ENCODE results near the gene ATP2A2. TPM values are rescaled to one million over a fixed set of nuclear protein-coding genes. Genes with fewer than 3 reads are reported as not detected.
A peak's percentile ranks its signal among the peaks of the same experiment; 100 is the strongest.

Gene ATP2A2
- total and polyA plus RNA-seq, 5 donors from 2014 or later: 3.3 to 119 (median 4.9) TPM

- H3K27me3 ChIP-seq (ENCODE audit: control insufficient read depth, insufficient read depth, low read length): no peaks in the 10 kb centered on the region
- H3K27me3 Mint-ChIP-seq: no peaks in the 10 kb centered on the region
- no peak overlapping the region for H3K4me3 Mint-ChIP-seq
- H3K4me1 Mint-ChIP-seq: peaks cover 8 to 21% (median 13%) of the 10 kb centered on the region in 4 donors
- no peaks in the 10 kb centered on the region for H3K9me3 ChIP-seq (ENCODE audit: control insufficient read depth in 2 of 2, low read length in 2 of 2)
- H3K27ac ChIP-seq (ENCODE audit: insufficient read depth, low read length, poor library complexity, severe bottlenecking): no peak overlapping the region
- no peak overlapping the region for H3K27ac Mint-ChIP-seq
- H3K36me3 Mint-ChIP-seq: peaks cover 39% of the 10 kb centered on the region
- no peaks in the 10 kb centered on the region for H3K9me3 Mint-ChIP-seq
- ATAC-seq (ENCODE audit: low read depth in 2 of 2) (no peak), DNase-seq (no peak)
- H3K4me3 ChIP-seq (ENCODE audit: low read depth, low read length): no peak overlapping the region
- peaks cover 18% of the 10 kb centered on the region for H3K4me1 ChIP-seq (ENCODE audit: control insufficient read depth, insufficient read depth, low read length, poor library complexity, severe bottlenecking)
- H3K36me3 ChIP-seq (ENCODE audit: control insufficient read depth, insufficient read depth, low read length): peaks cover 80% of the 10 kb centered on the region
These were observed 64.2 kb downstream of the ATP2A2 start for GRCh38 chr12:110345176-110345661.

GRCh38 chr12:110345963-110346362 lies 64.9 kb downstream of the ATP2A2 start:
- ATAC-seq (ENCODE audit: low read depth in 2 of 2): no peak

GRCh38 chr12:110347767-110348166 lies 66.7 kb downstream of the ATP2A2 start:
- Histone ChIP-seq H3K4me1 (ENCODE audit: control insufficient read depth, insufficient read depth, low read length, poor library complexity, severe bottlenecking) (peaks cover 19% of the 10 kb centered on the region), H3K36me3 (ENCODE audit: control insufficient read depth, insufficient read depth, low read length) (peaks cover 55% of the 10 kb centered on the region), H3K9me3 (ENCODE audit: control insufficient read depth in 2 of 2, low read length in 2 of 2) (no peaks in the 10 kb centered on the region), H3K27ac (ENCODE audit: insufficient read depth, low read length, poor library complexity, severe bottlenecking) (no peak overlapping the region), H3K4me3 (ENCODE audit: low read depth, low read length) (no peak overlapping the region), H3K27me3 (ENCODE audit: control insufficient read depth, insufficient read depth, low read length) (no peaks in the 10 kb centered on the region)
- Mint-ChIP-seq H3K27me3 (no peaks in the 10 kb centered on the region), H3K27ac (peak overlapping the region in 1 of 3 donors; percentile 60), H3K4me3 (no peak overlapping the region), H3K4me1 (peaks cover 10 to 26% (median 19%) of the 10 kb centered on the region in 4 donors), H3K9me3 (no peaks in the 10 kb centered on the region), H3K36me3 (peaks cover 26% of the 10 kb centered on the region)
- ATAC-seq (ENCODE audit: low read depth in 2 of 2) (no peak), DNase-seq (no peak)

More at GRCh38 chr12:110345963-110346362, 64.9 kb downstream of the ATP2A2 start:
- H3K4me1 Mint-ChIP-seq: peaks cover 10 to 26% (median 19%) of the 10 kb centered on the region in 4 donors
- no peak overlapping the region for H3K27ac Mint-ChIP-seq
- H3K9me3 ChIP-seq (ENCODE audit: control insufficient read depth in 2 of 2, low read length in 2 of 2): no peaks in the 10 kb centered on the region
- H3K36me3 ChIP-seq (ENCODE audit: control insufficient read depth, insufficient read depth, low read length): peaks cover 73% of the 10 kb centered on the region
- peaks cover 34% of the 10 kb centered on the region for H3K36me3 Mint-ChIP-seq
- no peak overlapping the region for H3K27ac ChIP-seq (ENCODE audit: insufficient read depth, low read length, poor library complexity, severe bottlenecking)
- H3K4me1 ChIP-seq (ENCODE audit: control insufficient read depth, insufficient read depth, low read length, poor library complexity, severe bottlenecking): peaks cover 19% of the 10 kb centered on the region
- no peaks in the 10 kb centered on the region for H3K27me3 Mint-ChIP-seq
- DNase-seq: no peak
- no peak overlapping the region for H3K4me3 ChIP-seq (ENCODE audit: low read depth, low read length)
- no peaks in the 10 kb centered on the region for H3K27me3 ChIP-seq (ENCODE audit: control insufficient read depth, insufficient read depth, low read length)
- no peaks in the 10 kb centered on the region for H3K9me3 Mint-ChIP-seq
- H3K4me3 Mint-ChIP-seq: no peak overlapping the region

- H3K36me3 ChIP-seq (ENCODE audit: control insufficient read depth, insufficient read depth, low read length): peaks cover 47% of the 10 kb centered on the region
- no peak overlapping the region for H3K4me3 ChIP-seq (ENCODE audit: low read depth, low read length)
- H3K9me3 ChIP-seq (ENCODE audit: control insufficient read depth in 2 of 2, low read length in 2 of 2): no peaks in the 10 kb centered on the region
- H3K27ac ChIP-seq (ENCODE audit: insufficient read depth, low read length, poor library complexity, severe bottlenecking): no peak overlapping the region
- no peaks in the 10 kb centered on the region for H3K27me3 ChIP-seq (ENCODE audit: control insufficient read depth, insufficient read depth, low read length)
- peaks cover 19% of the 10 kb centered on the region for H3K4me1 ChIP-seq (ENCODE audit: control insufficient read depth, insufficient read depth, low read length, poor library complexity, severe bottlenecking)
- peaks cover 10 to 26% (median 21%) of the 10 kb centered on the region in 4 donors for H3K4me1 Mint-ChIP-seq
- H3K9me3 Mint-ChIP-seq: no peaks in the 10 kb centered on the region
- H3K27me3 Mint-ChIP-seq: no peaks in the 10 kb centered on the region
- DNase-seq (no peak), ATAC-seq (ENCODE audit: low read depth in 2 of 2) (no peak)
- H3K4me3 Mint-ChIP-seq: peak overlapping the region in 1 of 4 donors; percentile 63
- no peak overlapping the region for H3K27ac Mint-ChIP-seq
- H3K36me3 Mint-ChIP-seq: peaks cover 26% of the 10 kb centered on the region
These were observed 67.5 kb downstream of the ATP2A2 start for GRCh38 chr12:110348431-110349059.

GRCh38 chr12:110349096-110349495 lies 68.0 kb downstream of the ATP2A2 start:
- H3K4me3 ChIP-seq (ENCODE audit: low read depth, low read length): no peak overlapping the region
- peak overlapping the region in 1 of 4 donors; percentile 13 for H3K4me3 Mint-ChIP-seq

GRCh38 chr12:110349514-110350151 lies 68.6 kb downstream of the ATP2A2 start:
- peaks cover 19% of the 10 kb centered on the region for H3K4me1 ChIP-seq (ENCODE audit: control insufficient read depth, insufficient read depth, low read length, poor library complexity, severe bottlenecking)
- Mint-ChIP-seq H3K27ac (peak overlapping the region; percentile 69 to 94 (median 81)), H3K4me1 (peaks cover 10 to 26% (median 22%) of the 10 kb centered on the region in 4 donors), H3K9me3 (no peaks in the 10 kb centered on the region), H3K27me3 (no peaks in the 10 kb centered on the region), H3K4me3 (peak overlapping the region in 2 of 4 donors; percentile 2 to 68), H3K36me3 (peaks cover 18% of the 10 kb centered on the region)
- H3K4me3 ChIP-seq (ENCODE audit: low read depth, low read length): peak overlapping the region; percentile 51
- ATAC-seq (ENCODE audit: low read depth in 2 of 2): peak; percentile 80 to 81
- peaks cover 36% of the 10 kb centered on the region for H3K36me3 ChIP-seq (ENCODE audit: control insufficient read depth, insufficient read depth, low read length)
- DNase-seq: peak in 2 of 3 donors; percentile 41 to 69
- no peaks in the 10 kb centered on the region for H3K9me3 ChIP-seq (ENCODE audit: control insufficient read depth in 2 of 2, low read length in 2 of 2)
- no peaks in the 10 kb centered on the region for H3K27me3 ChIP-seq (ENCODE audit: control insufficient read depth, insufficient read depth, low read length)
- H3K27ac ChIP-seq (ENCODE audit: insufficient read depth, low read length, poor library complexity, severe bottlenecking): peak overlapping the region; percentile 27

More at GRCh38 chr12:110349096-110349495, 68.0 kb downstream of the ATP2A2 start:
- H3K27me3 ChIP-seq (ENCODE audit: control insufficient read depth, insufficient read depth, low read length): no peaks in the 10 kb centered on the region
- H3K36me3 ChIP-seq (ENCODE audit: control insufficient read depth, insufficient read depth, low read length): peaks cover 41% of the 10 kb centered on the region
- no peaks in the 10 kb centered on the region for H3K9me3 ChIP-seq (ENCODE audit: control insufficient read depth in 2 of 2, low read length in 2 of 2)
- peak overlapping the region; percentile 27 for H3K27ac ChIP-seq (ENCODE audit: insufficient read depth, low read length, poor library complexity, severe bottlenecking)
- DNase-seq: no peak
- Mint-ChIP-seq H3K9me3 (no peaks in the 10 kb centered on the region), H3K27me3 (no peaks in the 10 kb centered on the region), H3K27ac (peak overlapping the region; percentile 69 to 94 (median 81)), H3K4me1 (peaks cover 10 to 26% (median 21%) of the 10 kb centered on the region in 4 donors), H3K36me3 (peaks cover 21% of the 10 kb centered on the region)
- no peak for ATAC-seq (ENCODE audit: low read depth in 2 of 2)
- peaks cover 19% of the 10 kb centered on the region for H3K4me1 ChIP-seq (ENCODE audit: control insufficient read depth, insufficient read depth, low read length, poor library complexity, severe bottlenecking)

- H3K36me3 Mint-ChIP-seq: peaks cover 9% of the 10 kb centered on the region
- Histone ChIP-seq H3K9me3 (ENCODE audit: control insufficient read depth in 2 of 2, low read length in 2 of 2) (no peaks in the 10 kb centered on the region), H3K4me3 (ENCODE audit: low read depth, low read length) (no peak overlapping the region), H3K36me3 (ENCODE audit: control insufficient read depth, insufficient read depth, low read length) (peaks cover 21% of the 10 kb centered on the region), H3K27ac (ENCODE audit: insufficient read depth, low read length, poor library complexity, severe bottlenecking) (no peak overlapping the region), H3K4me1 (ENCODE audit: control insufficient read depth, insufficient read depth, low read length, poor library complexity, severe bottlenecking) (peaks cover 19% of the 10 kb centered on the region), H3K27me3 (ENCODE audit: control insufficient read depth, insufficient read depth, low read length) (no peaks in the 10 kb centered on the region)
- H3K4me3 Mint-ChIP-seq: no peak overlapping the region
- H3K27ac Mint-ChIP-seq: peak overlapping the region in 1 of 3 donors; percentile 53
- ATAC-seq (ENCODE audit: low read depth in 2 of 2) (no peak), DNase-seq (no peak)
- H3K27me3 Mint-ChIP-seq: no peaks in the 10 kb centered on the region
- no peaks in the 10 kb centered on the region for H3K9me3 Mint-ChIP-seq
- peaks cover 10 to 26% (median 23%) of the 10 kb centered on the region in 4 donors for H3K4me1 Mint-ChIP-seq
These were observed 70.1 kb downstream of the ATP2A2 start for GRCh38 chr12:110351119-110351518.

Data from CD4-positive, CD25-positive, alpha-beta regulatory T cell (primary cell).